GM18867 (cell line): ENCODE measurements around the gene TRIM32.

Experiments
- ATAC-seq: cut with Tn5 transposase; IDR thresholded peaks from one replicate; pipeline ENCODE4 v1.9.1; 2021; ENCODE audit warnings: mild to moderate bottlenecking, moderate library complexity; ENCODE audit not compliant: unreplicated experiment

The TRIM32 gene

DNA sequence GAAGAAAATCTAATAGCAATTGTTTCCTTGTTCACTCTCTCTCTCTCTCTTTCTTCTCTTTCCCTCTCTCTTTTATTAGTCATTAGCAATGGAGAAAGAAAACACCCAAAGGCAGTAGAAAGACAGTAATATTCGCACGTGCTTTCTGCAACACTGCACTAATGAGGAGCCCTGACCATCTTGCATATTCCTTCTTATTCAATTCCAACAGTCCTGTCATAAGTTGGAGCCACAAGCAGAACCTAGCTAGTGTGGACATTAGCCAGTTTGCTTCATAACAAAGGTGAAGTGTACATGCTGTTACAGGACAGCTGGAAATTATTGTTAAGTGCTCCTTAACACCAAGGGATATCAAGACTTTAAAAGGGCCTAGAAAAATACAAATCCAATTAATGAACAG is 63.4 kb downstream of the TRIM32 start:
- ATAC-seq: no peak
